HG02571 (cell line): ENCODE measurements around the gene SQSTM1.
A peak's percentile ranks its signal among the peaks of the same experiment; 100 is the strongest.

Source experiments
- ATAC-seq: cut with Tn5 transposase; IDR thresholded peaks from one replicate; pipeline ENCODE4 v1.9.1; 2021; ENCODE audit warnings: mild to moderate bottlenecking, moderate library complexity; ENCODE audit not compliant: unreplicated experiment

Gene SQSTM1

GRCh38 chr5:179841621-179842020, 20.9 kb downstream of the SQSTM1 start:
- no peak for ATAC-seq

GRCh38 chr5:179852993-179853547, 32.4 kb downstream of the SQSTM1 start:
- peak; percentile 78 for ATAC-seq

GRCh38 chr5:179854356-179854755, 33.7 kb downstream of the SQSTM1 start:
- ATAC-seq: no peak

GRCh38 chr5:179858241-179858585, 37.5 kb downstream of the SQSTM1 start:
- peak; percentile 32 for ATAC-seq

GRCh38 chr5:179858586-179859427, 38.1 kb downstream of the SQSTM1 start, which contains the start of gene MRNIP:
TSS of gene MRNIP (minus strand) at chr5:179858817. CDS start at chr5:179858796, 21 bp downstream.
- ATAC-seq: peak; percentile 96

- no peak for ATAC-seq
These were observed 39.6 kb downstream of the SQSTM1 start for GRCh38 chr5:179860301-179860700.

GRCh38 chr5:179862296-179862695, 41.6 kb downstream of the SQSTM1 start:
- ATAC-seq: no peak

- ATAC-seq: no peak
These were observed 42.2 kb downstream of the SQSTM1 start for GRCh38 chr5:179862891-179863290.

- no peak for ATAC-seq
These were observed 42.9 kb downstream of the SQSTM1 start for GRCh38 chr5:179863449-179864085.

- no peak for ATAC-seq
These were observed 44.0 kb downstream of the SQSTM1 start for GRCh38 chr5:179864686-179865085.

GRCh38 chr5:179865491-179866240, 45.0 kb downstream of the SQSTM1 start:
- no peak for ATAC-seq

GRCh38 chr5:179866241-179867078, 45.8 kb downstream of the SQSTM1 start:
- ATAC-seq: no peak

GRCh38 chr5:179867079-179867465, 46.4 kb downstream of the SQSTM1 start:
- ATAC-seq: no peak

- no peak for ATAC-seq
These were observed 46.8 kb downstream of the SQSTM1 start for GRCh38 chr5:179867476-179867875.

GRCh38 chr5:179868541-179868940, 47.8 kb downstream of the SQSTM1 start:
- ATAC-seq: no peak

- no peak for ATAC-seq
These were observed 48.4 kb downstream of the SQSTM1 start for GRCh38 chr5:179869101-179869500.

GRCh38 chr5:179869641-179870402, 49.1 kb downstream of the SQSTM1 start:
- ATAC-seq: no peak

- ATAC-seq: no peak
These were observed 49.7 kb downstream of the SQSTM1 start for GRCh38 chr5:179870403-179870903.

GRCh38 chr5:179870952-179871351, 50.2 kb downstream of the SQSTM1 start:
- ATAC-seq: no peak
